HG03095 (cell line): ENCODE results near the gene GRIA1.

ENCODE experiments used
- ATAC-seq: cut with Tn5 transposase; IDR thresholded peaks from one replicate; pipeline ENCODE4 v1.9.1; 2021; ENCODE audit warnings: moderate library complexity; ENCODE audit not compliant: unreplicated experiment

GRIA1 gene

GRCh38 chr5:153490118-153491037, at the start of gene GRIA1:
Gene GRIA1 (plus strand): TSS chr5:153490670.
- ATAC-seq = no peak

- no peak for ATAC-seq
These were observed 44.4 kb upstream of the GRIA1 start for GRCh38 chr5:153445875-153446579.

- ATAC-seq = no peak
These were observed 42.9 kb upstream of the GRIA1 start for GRCh38 chr5:153447534-153447933.

GRCh38 chr5:153456354-153456753, 34.1 kb upstream of the GRIA1 start:
- ATAC-seq = no peak

- no peak for ATAC-seq
These were observed 33.5 kb upstream of the GRIA1 start for GRCh38 chr5:153456993-153457392.

- no peak for ATAC-seq
These were observed 32.2 kb upstream of the GRIA1 start for GRCh38 chr5:153458268-153458667.

GRCh38 chr5:153459051-153459743, 31.3 kb upstream of the GRIA1 start:
- no peak for ATAC-seq

GRCh38 chr5:153460421-153460820, 30.0 kb upstream of the GRIA1 start:
- no peak for ATAC-seq

- no peak for ATAC-seq
These were observed 29.1 kb upstream of the GRIA1 start for GRCh38 chr5:153461341-153461740.

GRCh38 chr5:153463806-153464205, 26.7 kb upstream of the GRIA1 start:
- no peak for ATAC-seq

- ATAC-seq = no peak
These were observed 22.9 kb upstream of the GRIA1 start for GRCh38 chr5:153467546-153467945.

- ATAC-seq = no peak
These were observed 21.0 kb upstream of the GRIA1 start for GRCh38 chr5:153469423-153469822.

- no peak for ATAC-seq
These were observed 19.7 kb upstream of the GRIA1 start for GRCh38 chr5:153470736-153471135.

GRCh38 chr5:153476767-153477166, 13.7 kb upstream of the GRIA1 start:
- ATAC-seq = no peak

- ATAC-seq = peak; percentile 94
These were observed 10.1 kb upstream of the GRIA1 start for GRCh38 chr5:153480401-153480800.

GRCh38 chr5:153483482-153483881, 7.0 kb upstream of the GRIA1 start:
- no peak for ATAC-seq

GRCh38 chr5:153485641-153486040, 4.8 kb upstream of the GRIA1 start:
- no peak for ATAC-seq

- ATAC-seq = no peak
These were observed 3.7 kb upstream of the GRIA1 start for GRCh38 chr5:153486771-153487170.

GRCh38 chr5:153489611-153490010, 859 bp upstream of the GRIA1 start:
- ATAC-seq = no peak

GRCh38 chr5:153491038-153491744, 721 bp downstream of the GRIA1 start:
- no peak for ATAC-seq

- ATAC-seq = no peak
These were observed 1.4 kb downstream of the GRIA1 start for GRCh38 chr5:153491856-153492255.
